ENCODE results near the gene ABCA3.

DNA sequence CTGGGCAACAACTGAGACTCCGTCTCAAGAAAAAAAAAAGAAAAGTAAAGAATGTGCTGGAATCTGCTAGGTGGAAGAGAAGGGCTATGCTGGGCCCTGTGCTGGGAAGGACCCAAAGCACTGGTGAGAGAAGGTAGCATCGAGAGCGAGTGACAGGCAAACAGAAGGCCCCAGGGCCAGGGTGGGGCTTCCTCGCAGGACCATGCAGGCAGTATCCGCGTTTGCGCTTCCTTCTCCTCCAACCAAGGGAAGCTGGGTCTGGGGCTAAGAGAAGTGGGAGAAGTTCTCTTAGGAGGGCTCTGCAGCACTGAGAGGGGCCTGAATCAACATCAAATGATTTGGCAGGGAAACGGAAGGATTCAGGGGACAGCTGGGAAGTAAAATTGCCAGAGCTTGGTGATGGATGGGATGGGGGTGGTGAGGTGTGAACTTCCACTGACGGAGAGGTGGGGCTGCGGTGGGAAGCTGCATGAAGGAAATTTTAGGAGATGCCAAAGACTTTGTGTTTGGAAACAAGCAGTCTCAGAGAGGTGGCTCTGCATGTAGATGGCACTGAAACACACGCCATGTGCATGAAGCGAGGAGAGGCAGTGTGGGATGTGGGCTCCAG is 83.9 kb downstream of the ABCA3 start:
- TF ChIP-seq CTCF (IDR thresholded peaks at IDR 0.05) (no peak), POLR2A (IDR thresholded peaks at IDR 0.05) (no peak), POLR2AphosphoS5 (IDR thresholded peaks at IDR 0.05) (no peak), EP300 (IDR thresholded peaks at IDR 0.05) (no peak)

All from upper lobe of left lung (tissue), 4 donors.